Activated CD4-positive, CD25-positive, alpha-beta regulatory T cell treated with anti-CD3 and anti-CD28 coated beads, Interleukin-2, amount 50 U/mL, for 16 hours (primary cell): ENCODE data around the gene DEFB132.

Source experiments
- DNase-seq: peaks from one replicate; pipeline ENCODE4 v3.0.0-alpha.2; 2020; ENCODE audit warnings: low read depth, low spot score

The DEFB132 gene

DNA sequence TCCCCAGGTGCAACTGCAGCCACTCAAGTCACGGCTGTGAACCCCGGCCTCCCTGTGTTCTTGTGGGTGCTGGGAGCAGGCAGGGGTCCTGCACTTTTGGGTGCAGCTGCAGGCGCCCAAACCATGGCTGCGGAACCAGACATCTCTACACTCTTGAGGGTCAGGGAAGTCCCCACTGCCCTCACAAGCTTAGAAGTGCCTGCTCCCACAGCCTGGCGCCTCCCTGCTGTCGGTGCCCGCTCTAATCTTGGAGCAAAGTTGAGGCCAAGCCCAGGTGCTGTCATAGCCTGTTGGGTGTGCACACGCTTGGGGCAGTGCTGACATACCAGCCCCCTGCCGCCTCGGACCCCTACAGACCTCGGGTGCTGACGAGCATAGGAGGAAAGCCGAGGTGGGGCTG, 6.2 kb downstream of the DEFB132 start:
- DNase-seq: no peak

DNA sequence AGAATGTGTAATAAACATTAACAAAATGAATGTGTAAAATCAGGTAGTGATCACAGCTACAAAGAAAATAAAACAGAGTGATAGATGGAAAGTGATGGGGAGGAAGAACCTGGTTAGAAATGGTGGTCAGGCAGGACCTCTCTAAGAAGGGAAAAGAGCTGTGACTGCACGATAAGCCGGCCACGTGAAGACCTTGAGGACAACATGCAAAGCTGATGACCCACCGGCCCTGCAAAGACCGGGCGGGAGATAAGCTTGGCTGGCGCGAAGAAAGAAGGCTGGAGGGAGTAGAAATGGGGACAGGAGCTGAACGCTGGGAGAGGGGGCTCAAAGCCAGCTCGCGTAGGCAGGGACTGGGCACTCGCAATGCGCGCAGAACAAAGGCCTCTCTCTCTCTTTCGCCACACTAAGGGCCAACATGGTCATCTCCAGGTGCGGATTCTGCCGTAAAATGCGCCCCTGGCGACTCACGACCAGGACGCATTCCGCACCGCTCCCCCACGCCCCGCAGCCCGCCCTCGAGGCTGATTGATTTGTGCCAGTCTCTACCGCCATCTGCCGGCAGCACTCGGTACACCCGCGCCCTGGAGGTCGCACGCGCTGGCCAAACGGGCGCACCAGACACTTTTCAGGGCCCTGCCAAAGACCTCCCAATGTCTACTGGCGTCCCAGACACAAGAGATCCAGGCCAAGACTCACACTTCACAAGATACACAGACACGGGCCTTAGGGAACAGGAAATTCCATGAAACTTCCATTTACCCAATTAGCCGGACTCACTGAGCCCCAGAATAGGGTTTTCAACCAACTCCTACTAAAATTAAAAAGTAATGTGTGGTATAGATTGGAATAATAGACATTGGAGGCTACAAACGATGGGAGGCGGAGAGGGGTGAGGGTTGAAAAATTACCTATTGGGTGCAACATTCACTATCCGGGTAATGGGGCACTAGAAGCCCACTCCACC, 9.4 kb downstream of the DEFB132 start:
- DNase-seq: peak; percentile 79

DNA sequence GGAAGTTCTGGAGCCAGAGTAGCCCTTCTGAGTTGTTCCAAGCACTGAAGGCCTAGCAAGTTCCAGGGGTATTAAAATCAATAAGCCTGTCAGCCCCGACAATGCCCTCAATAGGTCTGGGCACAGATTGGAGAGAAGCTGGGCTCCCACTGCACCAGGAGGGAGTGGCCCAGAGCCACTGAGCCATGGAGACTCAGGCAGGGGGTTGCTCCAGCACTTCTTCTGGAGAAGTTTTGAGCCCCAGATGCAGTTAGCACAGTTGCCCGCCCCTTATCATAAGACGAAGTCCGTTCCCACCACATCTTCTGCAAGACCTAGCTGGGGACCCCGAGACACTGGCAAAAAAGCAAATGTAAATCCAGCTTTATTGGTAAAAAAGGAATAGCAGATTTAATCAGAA, 13.0 kb downstream of the DEFB132 start:
- DNase-seq: no peak

DNA sequence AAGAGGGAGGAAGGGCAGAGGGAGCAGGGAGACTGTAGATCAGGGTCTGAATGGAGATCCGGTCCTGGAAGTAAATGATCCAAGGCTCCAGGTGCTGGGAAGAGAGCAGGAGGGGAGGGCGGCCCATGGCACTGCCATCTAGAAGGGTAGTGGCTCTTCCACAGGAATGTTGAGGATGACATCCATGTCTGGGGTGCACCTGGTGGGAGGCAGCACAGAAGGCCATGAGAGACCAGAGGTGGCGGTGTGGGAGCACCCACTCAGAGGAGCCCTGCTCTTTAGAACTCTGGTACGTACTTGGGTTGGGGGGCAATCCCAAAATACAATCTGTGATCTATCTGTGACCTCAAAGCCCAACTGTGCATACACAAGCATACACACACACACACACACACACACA, 13.5 kb downstream of the DEFB132 start:
- no peak for DNase-seq

DNA sequence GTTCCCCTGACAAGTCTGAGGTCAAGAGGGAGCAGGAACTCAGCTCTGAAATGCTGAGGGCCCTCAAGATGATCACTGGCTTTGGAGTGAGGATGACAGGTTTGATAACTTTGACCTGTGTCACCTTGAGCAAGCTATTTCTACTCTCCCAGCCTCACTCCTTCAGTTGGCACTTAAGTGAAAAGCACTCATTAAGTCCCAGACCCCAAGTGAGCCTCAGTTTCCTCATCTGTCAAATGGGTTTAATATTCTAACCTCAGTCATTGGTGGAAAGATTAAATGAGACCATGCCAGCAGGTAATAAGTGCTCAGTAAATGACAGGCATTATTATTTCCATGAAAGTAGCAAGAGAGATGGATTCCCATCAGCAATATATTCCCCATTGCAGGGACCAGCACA, 14.0 kb downstream of the DEFB132 start:
- no peak for DNase-seq

DNA sequence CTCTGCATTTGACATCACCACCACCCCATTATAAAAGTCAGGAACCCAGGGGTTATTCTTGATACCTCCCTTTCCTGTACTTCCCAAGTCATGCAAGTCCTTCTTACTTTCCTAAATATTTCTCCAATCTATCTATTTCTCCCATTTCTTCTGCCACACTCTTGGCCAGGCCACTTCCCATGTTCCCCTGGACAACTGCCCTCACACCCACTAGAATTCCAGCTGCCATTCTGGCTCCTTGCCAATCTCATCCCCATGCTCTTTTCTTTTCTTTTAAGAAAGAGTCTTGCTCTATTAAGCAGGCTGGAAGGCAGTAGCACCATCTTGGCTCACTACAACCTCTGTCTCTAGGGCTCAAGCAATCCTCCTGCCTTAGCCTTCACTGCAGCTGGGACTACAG, 15.2 kb downstream of the DEFB132 start:
- no peak for DNase-seq

DNA sequence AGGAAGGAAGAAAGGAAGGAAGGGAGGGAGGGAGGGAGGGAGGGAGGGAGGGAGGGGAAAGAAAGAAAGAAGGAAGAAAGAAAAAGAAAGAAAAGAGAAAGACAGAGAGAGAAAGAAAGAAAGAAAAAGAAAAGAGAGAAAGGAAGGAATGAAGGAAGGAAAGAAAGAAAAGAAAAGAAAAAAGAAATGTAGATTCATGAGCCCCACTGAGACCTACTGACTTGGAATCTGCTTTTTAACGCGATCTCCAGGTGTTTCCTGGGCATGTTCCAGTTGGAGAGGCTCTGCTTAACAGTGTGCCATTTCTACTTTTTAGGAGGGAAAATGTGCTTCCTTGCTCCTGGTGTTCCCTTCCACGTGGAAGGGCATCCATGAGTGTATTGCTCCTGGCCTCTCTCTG, 16.4 kb downstream of the DEFB132 start:
- no peak for DNase-seq

DNA sequence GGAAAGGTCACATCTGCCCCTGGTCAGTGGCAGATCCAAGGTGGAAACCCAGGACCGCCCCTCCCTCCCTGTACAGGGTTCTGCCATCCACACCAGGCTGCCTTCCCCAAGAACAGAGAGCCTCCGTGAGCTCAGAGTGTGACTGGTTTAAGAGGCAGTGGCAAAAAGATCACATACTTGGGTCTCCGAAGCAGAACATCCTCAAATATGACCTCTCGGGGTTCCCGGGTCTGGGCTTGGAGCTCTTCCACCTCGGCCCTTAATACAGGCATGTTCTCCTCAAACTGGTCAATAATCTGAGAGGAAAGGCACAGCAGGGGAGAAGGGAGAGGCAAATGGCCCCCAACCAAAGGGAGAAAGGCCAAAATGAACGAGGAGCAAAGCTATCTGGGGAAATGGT, 18.3 kb downstream of the DEFB132 start:
- DNase-seq: no peak

DNA sequence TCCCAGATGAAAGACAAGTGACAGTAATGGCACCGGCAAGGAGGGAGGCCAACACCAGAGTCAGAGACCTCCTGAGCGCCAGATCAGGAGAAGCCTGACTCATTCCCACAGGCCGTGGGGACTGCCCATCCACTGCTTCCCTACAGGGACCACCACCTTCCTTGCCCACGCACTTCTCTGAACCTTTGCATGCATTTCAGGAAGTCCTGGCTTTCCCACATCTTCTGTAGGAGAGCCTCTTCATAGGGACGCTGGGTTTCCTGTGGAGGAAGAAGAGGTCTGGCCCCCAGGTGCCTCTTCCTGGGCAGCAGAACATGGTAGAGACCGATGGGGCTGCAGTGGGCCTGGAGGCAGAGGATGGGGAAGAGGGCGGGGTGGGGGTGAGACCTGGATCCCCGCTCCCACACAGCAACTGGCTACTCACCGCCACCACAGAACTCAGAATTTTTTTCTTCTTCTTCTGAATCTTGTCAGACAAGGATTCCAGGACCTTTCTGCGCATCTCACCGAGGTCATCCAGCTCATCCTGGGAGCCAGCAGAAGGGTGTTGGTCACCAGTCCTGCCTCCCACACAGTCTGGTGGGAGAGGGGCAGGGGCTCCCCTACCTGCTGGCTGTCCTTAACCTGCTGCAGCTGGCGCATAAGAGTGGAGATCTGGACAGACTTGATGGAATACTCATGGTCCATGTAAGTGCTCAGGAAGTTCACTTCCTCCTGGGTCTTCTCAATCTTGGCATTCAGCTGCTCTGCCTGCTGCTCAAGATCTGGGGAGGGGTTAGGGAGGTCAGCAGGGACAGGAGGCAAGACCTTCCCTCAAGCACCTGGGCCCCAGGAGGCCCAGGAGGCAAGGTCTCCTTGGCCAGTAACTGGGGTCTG, 19.3 kb downstream of the DEFB132 start:
- no peak for DNase-seq

DNA sequence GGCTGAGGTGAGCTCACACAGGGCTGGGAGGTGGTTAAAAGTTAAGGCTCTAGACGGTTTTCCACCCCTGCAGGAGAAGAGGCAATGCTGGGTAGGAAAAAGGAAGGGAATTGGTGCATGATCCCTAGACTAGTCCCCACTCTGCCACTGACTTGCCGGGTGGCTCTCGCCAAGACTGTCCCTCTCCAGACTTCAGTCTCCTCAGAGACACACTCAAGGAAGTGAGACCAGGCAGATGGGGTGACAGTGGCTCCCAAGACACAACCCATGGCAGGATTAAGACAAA, 19.9 kb downstream of the DEFB132 start:
- no peak for DNase-seq

DNA sequence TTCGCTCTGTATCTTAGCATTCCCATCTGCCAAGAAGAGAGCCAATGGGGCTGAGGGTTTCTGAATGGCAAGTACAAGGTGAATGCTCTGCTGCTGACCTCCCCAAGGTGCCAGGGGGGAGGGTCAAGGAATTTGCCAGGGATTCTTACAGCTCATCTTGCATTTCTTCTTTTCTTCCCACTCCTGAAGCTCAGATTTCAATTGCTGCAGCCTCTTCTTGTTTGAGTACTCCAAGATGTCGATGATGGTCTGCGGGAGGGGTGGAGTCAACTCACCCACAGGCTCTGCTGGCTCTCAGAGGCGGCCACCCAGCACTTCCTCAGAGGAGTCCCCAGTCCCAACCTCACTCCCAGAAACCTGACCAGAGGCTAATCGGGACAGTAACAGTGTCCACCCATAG, 20.7 kb downstream of the DEFB132 start:
- DNase-seq: no peak

DNA sequence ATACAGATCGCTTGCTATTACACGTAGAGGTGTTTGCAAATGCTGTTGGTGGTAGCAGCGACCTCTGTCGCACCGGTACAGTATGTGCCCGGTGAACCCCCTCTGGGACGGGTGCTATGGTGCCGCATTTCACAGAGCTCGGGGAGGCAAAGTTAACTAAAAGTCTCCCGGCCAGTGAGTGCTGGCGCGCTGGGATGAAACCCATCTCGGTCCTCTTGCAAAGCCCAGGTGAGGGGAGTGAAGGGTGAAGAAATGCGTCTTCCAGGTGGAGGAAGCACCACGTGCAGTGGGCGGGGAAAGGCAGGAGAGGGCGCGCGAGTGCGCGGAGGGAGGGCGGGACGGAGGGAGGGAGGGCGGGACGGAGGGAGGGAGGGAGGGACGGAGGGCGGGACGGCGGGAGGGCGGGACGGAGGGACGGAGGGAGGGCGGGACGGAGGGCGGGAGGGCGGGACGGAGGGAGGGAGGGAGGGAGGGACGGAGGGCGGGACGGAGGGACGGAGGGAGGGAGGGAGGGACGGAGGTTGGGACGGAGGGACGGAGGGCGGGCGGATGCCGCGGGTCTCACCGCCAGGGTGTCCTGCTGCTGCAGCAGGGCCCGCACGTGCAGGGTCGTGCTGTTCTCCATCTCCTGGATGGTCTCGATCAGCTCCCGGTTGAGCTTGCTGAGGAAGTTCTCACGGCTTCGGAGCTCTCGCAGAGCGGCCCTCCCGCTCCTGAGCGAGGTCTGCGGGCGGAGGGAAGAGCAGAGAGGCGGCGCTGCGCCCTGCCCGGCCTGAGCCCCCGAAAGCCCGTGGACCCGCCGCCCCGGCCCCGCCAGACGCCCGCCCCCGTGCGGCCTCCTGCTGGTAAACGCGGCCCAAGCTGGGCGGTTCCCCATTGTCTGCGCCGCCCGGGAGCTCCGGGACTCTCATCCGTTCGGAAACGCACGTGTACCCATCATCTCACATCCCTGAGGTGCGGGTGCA, 21.4 kb downstream of the DEFB132 start:
- DNase-seq: no peak

DNA sequence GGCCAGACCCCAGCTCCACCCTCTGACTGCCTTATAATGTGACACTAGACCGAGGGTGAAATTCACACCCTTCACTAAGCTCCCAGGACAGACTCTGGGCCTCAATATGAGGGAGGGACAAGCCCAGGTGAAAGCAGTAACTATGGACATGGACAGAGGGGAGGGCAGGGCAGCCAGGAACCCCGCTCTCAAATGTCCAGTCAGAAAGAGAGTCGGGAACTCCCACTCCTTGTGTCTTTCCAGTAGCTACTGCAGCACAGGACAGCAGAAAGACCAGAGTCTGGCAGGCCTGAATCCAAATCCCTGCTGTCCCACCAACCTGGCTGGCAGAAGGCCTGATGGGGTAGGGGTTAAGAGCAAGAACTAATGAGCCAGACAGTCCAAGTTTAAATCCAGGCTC, 26.6 kb downstream of the DEFB132 start:
- DNase-seq: no peak

DNA sequence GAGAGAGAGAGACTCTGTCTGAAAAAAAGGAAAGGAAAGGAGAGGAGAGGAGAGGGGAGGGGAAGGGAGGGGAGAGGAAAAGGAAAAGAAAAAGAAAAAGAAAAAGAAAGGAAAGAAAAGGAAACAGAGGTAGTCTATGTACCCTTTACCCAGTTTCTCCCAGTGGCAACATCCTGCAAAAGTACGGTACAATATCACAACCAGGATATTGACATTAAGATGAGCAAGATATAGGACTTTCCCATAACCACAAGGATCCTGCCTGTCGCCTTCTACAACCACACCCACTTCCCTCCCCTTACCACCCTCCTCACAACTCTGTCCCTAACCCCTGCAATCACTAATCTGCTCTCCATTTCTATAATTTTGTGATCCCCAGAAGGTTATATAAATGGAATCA, 29.0 kb downstream of the DEFB132 start:
- DNase-seq: no peak

DNA sequence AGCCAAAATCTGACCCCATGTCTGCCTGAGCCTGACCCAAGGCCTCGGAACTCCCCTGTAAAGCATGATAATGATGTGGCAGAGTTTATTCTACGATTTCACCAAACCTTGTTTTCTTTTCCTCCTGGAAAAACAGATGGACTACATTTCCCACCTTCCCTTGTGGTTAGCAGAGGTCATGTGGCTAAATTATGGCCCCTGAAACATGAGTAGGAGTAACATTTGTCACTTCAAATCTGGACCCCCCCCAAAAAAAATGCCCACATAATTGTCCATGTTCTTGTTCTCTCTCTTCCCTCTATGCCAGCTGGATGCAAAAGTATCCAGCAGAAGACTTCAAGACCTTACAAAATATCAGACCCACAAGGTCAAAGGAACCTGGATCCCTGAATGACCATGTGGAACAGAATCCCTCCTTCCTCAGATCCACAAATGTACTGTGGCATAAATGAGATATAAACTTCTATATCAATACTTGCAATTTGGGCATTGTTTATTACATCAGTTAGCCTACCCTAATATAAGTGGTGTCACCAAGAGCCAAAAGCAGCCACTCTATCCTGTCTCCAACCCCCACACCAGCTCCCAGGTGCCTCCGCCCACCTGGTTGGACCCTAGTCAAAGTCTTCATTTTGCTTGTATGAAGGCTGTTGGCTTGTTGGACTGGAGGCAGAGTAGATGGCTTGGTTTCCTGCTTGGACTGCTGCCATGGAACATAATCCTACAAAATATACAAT, 31.6 kb downstream of the DEFB132 start:
- DNase-seq: no peak

DNA sequence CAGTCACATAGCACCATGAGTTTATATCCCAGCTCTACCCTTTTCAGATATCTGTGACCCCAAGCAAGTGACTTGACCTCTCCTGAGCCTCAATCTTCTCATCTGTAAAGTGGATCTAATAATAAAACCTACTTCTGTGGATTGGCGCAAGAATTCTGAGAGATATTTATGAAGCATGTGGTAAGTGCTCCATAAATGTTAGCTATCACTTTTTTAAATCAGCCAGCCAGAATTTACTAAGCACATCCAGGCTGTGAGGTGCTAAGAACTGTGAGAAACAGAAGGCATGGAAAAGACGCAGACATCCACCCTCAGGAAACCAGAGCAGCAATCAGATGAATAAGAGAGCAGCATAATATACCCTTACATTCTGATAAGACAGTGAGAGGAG, 32.2 kb downstream of the DEFB132 start:
- no peak for DNase-seq

DNA sequence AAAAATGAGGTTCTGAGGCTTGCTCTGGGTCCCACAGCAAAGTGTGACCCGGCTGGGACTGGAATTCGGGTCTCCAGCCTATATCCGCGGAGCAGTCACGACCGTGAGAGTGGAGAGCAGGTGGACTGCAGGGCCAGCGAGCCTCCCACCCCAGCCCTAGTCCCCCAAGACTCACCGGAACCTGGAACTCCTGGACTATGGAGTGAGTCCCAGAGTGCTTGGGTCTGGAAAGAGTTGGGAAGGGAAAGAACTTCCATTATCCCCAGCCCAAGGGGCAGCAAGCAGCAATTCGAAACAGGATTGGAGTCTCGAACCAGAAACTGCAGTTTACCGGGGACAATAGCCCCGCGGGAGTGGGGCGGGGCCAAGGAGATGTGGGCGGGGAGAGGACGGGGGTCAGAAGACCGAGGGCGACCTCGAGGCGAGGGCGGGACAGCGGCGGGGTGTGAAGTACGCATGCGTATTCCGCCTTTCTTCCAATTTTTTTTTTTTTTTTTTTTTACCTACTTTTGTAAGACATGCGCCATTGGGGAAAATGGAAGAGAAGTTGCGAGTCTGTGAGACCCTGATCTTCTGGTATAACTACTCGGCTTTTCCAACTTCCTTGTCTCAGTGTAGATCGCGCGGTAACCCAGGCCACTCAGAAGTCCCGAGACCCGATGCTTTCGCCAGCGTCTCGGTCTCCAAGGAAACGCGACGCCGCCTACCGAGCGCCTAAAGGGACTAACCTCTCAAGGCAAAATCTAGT, 32.7 kb downstream of the DEFB132 start, which contains the start of gene C20orf96:
Gene C20orf96 (minus strand): TSS at position 667 of the 748 bp plus-strand sequence. CDS start 140 bp downstream, at position 527.
- peak; percentile 64 for DNase-seq

DNA sequence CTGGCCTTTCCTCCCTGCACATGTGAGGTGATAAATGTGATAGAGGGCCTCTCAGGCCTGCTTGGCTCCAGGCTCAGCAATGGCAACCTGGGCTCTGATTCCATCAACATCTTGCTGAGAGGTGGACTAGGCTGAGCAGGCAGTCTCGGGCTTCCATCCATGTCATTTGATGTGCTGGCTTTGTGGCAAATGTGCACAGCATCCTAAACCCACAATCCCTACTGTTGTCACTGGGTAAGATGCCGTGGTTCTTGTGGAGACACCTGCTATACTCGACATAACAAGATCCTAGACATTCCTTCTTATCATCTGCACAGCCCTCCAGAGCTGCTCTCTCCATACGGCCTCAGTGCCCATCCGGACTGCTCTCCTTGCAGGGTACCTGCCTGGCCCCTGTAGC, 37.1 kb downstream of the DEFB132 start:
- DNase-seq: no peak

DNA sequence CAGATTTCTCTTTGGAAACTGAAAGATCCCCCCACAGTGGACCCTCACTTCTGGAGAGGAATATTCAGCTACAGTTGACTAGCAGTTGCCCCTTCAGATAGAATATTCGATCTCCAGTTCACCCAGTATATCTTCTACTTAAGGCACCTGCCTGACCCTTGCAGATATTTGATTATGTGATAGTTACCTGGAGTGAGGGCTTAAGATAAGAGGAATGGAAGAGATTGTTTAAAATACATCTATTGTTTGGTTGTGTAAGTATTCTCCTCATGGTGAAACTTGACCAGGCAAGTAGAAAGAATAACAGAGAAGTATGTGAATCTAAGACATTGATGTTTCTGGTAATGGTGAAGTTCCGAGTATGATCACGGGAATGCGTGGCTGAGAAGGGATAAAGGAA, 38.3 kb downstream of the DEFB132 start:
- DNase-seq: no peak
